Fibroblast of peridontal ligament (primary cell): ENCODE results near the gene ALG10B.
"Not testable (repeated sequence)": the region's sequence is repeated elsewhere in the genome, so short reads cannot be mapped to it uniquely, and the experiment has no call there.

Experiments
- DNase-seq: peaks from one replicate; pipeline ENCODE4 v3.0.0-alpha.2; 2010; ENCODE audit errors: extremely low read depth

The ALG10B gene

DNA sequence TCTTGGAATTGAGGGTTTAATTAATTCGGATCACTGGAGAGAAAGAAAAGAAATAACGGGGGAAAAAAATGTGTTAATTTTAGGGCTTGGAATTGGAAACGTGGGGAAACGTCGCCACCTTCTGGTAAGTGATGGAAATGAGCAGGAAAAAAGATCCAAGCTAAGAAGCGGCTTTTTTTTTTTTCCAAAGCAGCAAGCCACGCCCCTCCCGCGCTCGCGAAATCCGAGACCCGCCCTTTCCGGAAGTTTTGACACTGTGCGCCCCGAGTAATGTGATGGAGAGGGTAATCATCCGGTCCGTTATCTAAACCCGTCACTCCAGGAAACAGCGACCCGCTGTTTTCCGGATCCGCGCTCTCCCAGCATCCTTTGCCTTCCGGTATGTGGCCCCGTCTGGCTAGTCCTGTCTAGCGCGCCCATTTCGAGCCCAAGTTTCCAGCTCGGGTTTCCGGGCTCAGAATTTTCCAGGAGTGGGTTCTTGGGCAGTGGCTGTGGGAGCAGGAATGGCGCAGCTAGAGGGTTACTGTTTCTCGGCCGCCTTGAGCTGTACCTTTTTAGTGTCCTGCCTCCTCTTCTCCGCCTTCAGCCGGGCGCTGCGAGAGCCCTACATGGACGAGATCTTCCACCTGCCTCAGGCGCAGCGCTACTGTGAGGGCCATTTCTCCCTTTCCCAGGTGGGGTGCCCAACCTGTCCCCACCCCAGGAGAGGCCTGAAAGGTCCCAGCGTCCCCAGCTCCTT, at the start of gene ALG10B:
TSS of gene ALG10B (plus strand) at position 384 of the 739 bp plus-strand sequence. CDS start at position 504, 120 bp downstream.
- peak; percentile 98 for DNase-seq

DNA sequence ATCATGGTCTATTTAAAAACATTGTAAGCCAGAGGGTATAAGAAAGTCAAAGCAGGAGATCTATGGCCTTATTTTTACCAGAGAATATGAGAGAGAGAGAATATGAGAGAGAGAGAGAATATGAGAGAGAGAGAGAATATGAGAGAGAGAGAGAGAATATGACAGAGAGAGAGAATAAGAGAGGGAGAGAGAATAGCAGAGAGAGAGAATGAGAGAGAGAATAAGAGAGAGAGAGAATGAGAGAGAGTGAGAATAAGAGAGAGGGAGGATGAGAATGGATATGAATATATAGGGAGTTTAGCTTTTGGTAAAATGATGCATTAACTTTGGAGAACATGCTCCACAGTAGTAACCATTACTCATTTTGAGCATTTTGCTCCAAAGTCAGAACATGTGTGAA, 48.0 kb upstream of the ALG10B start:
- no peak for DNase-seq

GRCh38 chr12:38269897-38270296, 46.7 kb upstream of the ALG10B start:
- no peak for DNase-seq

GRCh38 chr12:38279756-38280155, 36.8 kb upstream of the ALG10B start:
- DNase-seq, result no peak

DNA sequence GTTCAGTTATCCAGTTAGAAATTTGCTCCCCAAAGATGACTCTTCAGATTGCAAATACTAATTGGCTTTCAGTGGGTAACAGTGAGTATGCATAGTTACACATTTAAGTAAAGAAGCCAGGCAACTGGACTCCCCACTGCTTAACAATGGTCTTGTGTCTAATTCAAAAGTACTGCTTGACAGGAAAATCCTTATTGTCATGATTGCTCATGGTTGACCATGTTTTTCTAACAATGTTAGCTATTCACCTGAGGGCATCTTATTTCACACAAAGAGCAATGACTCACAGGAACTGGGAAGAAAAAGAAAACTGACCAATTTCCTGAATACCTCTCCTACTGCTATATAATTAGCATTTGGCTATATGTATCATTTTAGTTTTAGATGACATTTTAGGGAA, 33.7 kb upstream of the ALG10B start:
- no peak for DNase-seq

GRCh38 chr12:38289396-38289795, 27.2 kb upstream of the ALG10B start:
- no peak for DNase-seq

GRCh38 chr12:38291160-38291559, 25.4 kb upstream of the ALG10B start:
- DNase-seq, result no peak

GRCh38 chr12:38302972-38303371, 13.6 kb upstream of the ALG10B start:
- DNase-seq, result not testable (repeated sequence)

GRCh38 chr12:38321966-38322365, 5.4 kb downstream of the ALG10B start:
- not testable (repeated sequence) for DNase-seq

DNA sequence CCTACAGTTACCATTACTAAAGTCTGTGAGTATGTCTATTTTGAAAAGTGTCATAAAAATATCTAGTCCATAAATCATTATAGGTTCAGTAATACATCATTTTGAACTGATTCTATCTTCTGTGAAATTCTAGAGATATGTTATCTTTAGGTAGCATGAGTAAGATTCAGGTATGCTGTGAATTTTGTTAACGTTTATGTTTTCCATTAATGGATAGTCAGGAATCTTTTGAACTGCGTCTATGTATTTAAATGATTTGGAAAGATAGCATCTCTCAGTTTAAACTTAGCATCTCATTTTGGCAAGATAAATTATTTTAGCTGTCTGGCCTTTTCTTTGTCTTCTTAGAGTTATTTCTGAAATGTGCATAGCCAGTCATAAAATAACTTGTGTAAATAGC, 8.3 kb downstream of the ALG10B start:
- no peak for DNase-seq

DNA sequence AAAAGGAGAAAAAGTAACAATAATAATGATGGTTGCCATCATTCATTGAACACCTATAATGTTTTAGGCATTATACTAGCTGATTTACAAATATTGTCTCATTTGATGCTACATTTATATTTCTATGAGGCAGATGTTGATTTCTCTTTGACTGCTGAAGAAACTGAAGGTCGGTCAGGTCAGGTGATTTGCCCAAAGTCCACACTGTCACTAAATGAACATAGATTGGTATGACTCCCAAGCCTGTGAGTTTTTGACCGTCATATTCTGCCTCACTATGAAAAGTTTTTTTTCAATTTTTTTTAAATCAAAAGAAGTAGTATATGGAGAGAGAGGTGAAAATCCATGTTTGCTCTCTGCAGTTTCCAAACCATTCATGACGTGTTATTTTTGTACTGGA, 10.8 kb downstream of the ALG10B start:
- DNase-seq, result no peak

- peak; percentile 64 for DNase-seq
Observed at GRCh38 chr12:38328306-38328895, 11.8 kb downstream of the ALG10B start.

- not testable (repeated sequence) for DNase-seq
Observed at GRCh38 chr12:38330414-38330813, 13.8 kb downstream of the ALG10B start.

DNA sequence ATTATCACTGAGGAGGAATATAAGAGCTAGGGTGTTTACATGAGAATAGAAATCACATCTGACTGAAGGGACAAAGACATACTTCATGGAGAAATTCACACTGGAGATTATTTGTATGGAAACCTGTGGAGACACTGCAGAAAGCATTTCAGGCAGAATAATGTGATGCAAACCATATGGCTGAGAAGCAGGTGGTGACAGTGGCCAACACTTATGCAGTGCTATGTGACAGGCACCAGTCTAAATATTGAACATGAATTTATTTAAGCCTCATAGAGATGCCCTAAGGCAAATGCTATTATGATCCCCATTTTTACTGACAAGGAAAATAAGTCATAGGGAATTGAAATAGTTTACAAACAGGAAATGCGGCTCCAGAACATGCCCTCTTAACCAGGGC, 16.2 kb downstream of the ALG10B start:
- DNase-seq, result no peak

GRCh38 chr12:38342444-38342843, 25.9 kb downstream of the ALG10B start:
- no peak for DNase-seq

DNA sequence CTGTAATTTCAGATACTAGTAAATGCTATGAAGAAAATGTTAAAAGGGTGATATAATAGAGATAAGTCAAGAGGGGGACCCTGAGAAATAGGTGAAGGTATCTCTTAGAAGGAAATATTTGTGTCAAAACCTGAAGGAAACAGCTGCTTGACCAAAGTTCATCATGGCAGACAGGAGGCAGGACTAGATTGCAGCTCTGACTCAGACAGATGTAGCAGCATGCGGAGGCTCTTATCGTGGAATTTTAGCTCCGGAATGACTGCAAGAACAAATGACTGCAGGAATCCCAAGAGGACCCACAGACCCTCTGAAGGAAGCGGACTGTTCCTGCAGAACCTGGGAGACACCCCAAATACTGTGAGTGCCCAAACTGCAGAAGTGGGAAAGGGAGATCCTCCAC, 26.7 kb downstream of the ALG10B start:
- DNase-seq, result not testable (repeated sequence)

GRCh38 chr12:38343916-38344315, 27.3 kb downstream of the ALG10B start:
- DNase-seq, result not testable (repeated sequence)

GRCh38 chr12:38350342-38351174, 34.0 kb downstream of the ALG10B start:
- DNase-seq, result no peak

- peak; percentile 18 for DNase-seq
Observed at GRCh38 chr12:38351175-38351508, 34.6 kb downstream of the ALG10B start.

DNA sequence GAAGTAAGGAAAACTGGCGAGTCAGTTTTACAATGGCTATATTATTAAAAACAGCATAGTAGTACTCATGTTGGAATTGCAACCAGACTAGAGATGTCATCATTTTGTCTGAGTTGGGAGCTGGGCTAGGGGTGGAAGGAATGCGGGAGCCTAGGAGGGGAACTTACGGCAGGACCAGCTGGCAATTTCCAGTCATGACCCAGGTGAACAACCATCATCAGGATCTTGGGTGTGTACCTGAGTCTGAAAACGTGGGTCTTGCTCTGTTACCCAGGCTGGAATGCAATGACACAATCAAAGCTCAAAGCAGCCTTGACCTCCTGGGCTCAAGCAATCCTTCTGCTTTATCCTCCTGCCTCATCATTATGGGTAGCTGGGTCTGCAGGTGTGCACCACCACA, 50.9 kb downstream of the ALG10B start:
- DNase-seq, result no peak

- no peak for DNase-seq
Observed at GRCh38 chr12:38370311-38370710, 53.7 kb downstream of the ALG10B start.

DNA sequence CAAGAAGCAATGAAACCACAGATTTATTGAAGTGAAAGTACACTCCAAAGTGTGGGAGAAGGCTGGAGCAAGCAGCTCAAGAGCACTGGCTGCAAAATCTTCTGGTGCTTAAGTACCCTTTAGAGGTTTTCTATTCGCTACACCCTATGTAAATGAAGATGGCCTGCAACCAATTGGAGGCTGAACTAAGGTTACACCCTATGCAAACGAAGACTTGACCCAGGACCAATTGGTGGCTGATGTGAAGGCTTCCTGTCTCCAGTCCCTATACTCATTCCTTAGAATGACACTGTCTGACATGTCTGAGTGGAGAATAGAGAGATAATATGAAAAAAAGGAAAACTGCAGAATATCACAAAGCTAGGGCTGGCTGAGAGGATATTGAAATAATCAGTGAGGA, 57.2 kb downstream of the ALG10B start:
- DNase-seq, result no peak

- DNase-seq, result no peak
Observed at GRCh38 chr12:38374751-38375150, 58.2 kb downstream of the ALG10B start.
